NCI-H2196 treated with DMSO at 0.1 percent for 48 hours (cell line): ENCODE results near the gene GPS2.

Experiments used
- DNase-seq: peaks from one replicate; lab custom pipeline; 2025; ENCODE audit not compliant: unreplicated experiment; lab: John Stamatoyannopoulos, UW

The GPS2 gene, protein sequence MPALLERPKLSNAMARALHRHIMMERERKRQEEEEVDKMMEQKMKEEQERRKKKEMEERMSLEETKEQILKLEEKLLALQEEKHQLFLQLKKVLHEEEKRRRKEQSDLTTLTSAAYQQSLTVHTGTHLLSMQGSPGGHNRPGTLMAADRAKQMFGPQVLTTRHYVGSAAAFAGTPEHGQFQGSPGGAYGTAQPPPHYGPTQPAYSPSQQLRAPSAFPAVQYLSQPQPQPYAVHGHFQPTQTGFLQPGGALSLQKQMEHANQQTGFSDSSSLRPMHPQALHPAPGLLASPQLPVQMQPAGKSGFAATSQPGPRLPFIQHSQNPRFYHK

DNA sequence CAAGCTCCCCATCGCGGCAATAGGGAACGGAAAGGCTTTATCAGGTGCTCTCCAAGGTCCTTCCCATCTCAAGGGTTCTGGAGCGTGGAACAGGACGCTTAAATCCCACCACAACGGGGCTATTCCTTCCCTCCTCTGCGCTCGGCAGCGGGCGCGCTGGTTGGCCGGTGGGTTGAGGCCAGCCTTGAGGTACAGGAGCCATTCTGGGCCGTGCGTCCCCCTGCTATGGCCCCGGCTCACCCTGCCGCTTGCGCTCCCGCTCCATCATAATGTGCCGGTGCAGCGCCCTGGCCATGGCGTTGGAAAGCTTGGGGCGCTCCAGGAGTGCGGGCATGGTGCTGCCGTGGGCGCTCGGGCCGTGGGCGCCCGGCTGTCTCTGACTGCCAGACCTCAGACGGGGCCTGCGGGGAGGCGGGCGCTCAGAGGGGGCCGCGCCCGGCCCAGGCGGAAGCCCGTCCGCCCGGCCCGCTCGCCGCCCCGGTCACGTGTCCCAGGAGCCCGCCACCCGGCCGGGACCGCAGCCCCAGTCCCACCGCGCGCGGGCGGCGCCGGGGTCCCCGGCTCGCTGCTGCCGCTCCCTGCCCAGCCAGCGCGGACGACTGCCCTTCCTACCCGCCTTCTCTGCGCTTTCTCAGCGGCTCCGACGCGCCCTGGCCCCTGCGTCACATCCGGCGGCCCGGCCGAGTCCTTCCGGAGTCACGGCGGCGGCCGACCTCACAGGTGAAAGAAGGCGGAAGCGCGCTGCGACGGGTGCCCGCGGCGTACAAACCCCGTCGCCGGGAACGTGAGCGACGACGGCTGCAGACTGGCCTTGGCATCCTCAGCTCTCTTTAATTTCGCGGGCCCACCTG, at the start of gene GPS2:
Gene GPS2, minus strand, starts transcription at position 642 of the 851 bp plus-strand sequence. Its CDS starts 308 bp downstream, at position 334.
- DNase-seq: peak; percentile 17

DNA sequence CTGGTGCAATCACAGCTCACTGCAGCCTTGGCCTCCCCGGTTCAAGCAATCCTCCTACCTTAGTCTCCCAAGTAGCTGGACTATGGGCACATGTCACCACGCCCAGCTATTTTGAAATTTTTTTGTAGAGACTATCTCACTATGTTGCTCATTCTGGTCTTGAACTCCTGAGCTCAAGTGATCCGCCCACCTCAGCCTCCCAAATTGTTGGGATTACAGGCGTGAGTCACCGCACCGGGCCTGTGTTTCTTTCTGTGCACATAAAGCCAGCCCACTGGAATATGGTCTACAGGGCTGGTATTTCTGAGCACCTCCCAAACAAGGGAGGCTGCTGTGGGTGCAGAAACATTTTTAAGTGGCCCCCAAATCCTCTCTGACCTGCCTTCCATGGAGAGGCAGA, 48.2 kb upstream of the GPS2 start:
- no peak for DNase-seq

DNA sequence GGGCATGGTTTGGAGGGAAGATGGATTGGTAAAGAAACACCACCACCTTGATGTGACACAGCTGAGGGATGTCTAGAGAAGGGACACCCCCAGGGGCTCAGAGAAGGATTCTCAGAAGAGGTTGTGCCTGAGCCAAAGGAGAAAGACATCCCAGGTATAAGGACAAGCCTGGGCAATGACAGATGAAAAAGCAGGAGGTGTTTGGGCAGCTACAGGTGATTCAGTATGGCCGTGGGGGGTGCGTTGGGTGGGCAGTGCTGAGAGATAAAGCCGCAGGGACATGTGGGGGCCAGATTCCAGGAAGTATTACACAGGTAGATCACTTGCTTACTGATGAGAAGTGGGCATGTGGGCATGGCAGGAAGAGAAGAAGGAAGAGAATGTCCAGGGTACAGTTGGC, 46.7 kb upstream of the GPS2 start:
- DNase-seq: no peak

DNA sequence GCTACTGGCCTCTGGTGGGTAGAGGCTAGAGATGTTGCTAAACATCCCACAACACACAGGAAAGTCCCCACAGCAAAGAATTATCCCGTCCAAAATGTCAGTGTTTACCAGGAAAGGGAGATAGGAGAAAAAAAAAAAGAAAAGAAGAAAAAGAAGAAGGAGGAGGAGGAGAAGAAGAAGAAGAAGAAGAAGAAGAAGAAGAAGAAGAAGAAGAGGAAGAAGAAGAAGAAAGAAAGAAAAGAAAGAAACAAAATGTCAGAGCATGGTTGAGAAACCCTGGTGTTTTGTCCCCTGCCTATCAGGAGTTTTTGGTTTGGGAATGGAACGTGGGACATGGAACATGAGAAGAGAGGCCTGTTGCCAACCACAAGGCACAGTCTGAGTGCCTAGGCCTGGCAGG, 42.2 kb upstream of the GPS2 start:
- no peak for DNase-seq

DNA sequence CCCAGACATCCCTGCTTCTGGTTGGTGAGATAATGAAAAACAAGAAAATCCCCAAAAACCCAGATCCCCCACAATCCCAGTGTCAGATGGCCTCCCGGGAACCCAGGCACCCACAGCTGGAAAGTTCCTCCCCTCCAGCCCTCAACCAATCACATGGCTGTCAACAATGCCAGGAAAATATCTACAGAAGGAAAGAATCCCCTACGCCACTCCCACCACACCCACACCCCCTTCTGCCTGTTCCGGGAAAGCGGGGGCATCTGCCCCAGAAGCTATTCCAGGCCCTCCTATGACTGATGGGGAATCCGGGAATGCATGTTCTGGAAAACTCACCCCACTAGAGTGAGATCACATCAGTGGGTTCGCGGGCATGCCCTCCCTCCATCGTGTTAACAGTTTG, 41.6 kb upstream of the GPS2 start:
- no peak for DNase-seq

DNA sequence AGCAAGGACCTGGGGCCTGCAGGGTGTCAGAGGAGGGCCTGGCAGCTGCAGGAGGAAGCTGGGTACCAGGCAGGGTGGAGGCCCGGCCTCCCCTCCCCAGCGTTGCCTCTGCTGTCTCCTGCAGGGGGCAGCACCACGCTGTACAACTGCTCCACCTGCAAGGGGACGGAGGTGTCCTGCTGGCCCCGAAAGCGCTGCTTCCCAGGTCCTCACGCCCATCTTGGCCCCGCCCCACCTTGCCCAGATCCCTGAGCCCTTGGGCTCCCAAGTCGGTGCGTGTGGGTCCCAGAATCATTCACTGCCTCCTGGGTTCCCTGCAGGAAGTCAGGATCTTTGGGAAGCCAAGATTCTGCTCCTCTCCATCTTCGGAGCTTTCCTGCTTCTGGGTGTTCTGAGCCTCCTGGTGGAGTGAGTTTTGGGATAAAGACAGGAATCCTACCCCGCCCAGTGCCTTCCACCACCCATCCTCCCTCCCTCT, 41.0 kb upstream of the GPS2 start:
- DNase-seq: peak; percentile 48

DNA sequence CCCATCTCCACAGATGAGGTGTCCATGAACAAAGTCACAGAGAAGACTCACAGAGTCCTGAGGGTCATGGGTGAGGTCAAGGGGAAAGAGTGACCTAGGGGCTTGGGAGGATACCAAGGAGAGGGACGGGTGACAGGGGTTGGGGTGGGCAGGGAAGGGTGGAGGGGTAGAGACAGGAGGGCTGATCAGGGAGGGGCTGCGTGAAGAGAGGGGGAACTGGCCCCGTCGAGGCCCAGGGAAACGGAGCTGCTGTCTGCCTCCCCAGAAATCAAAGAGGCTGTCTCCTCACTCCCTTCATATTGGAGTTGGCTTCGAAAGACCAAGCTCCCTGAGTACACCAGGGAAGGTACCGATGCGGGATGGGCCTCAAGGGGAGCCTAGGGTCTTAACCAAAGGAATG, 40.4 kb upstream of the GPS2 start:
- DNase-seq: no peak

DNA sequence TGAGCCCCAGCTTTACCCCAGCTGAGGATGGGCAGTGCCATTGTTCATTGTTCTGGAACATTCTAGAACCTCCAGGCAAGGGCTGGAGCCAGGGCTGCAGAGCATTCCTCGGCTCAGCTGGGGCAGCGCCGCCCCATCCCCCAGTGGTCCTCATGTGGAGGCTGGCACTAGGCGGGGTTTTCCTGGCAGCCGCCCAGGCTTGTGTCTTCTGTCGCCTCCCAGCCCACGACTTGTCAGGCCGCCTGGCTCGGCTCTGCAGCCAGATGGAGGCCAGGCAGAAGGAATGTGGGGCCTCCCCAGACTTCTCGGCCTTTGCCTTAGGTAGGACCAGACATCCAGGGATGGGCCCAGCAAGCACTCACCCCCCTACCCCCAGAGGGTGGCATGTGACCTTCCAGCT, 39.9 kb upstream of the GPS2 start, which contains the start of gene TMEM95:
Gene TMEM95, plus strand, starts transcription at position 104 of the 400 bp plus-strand sequence. Its CDS starts 49 bp downstream, at position 153.
- DNase-seq: no peak

DNA sequence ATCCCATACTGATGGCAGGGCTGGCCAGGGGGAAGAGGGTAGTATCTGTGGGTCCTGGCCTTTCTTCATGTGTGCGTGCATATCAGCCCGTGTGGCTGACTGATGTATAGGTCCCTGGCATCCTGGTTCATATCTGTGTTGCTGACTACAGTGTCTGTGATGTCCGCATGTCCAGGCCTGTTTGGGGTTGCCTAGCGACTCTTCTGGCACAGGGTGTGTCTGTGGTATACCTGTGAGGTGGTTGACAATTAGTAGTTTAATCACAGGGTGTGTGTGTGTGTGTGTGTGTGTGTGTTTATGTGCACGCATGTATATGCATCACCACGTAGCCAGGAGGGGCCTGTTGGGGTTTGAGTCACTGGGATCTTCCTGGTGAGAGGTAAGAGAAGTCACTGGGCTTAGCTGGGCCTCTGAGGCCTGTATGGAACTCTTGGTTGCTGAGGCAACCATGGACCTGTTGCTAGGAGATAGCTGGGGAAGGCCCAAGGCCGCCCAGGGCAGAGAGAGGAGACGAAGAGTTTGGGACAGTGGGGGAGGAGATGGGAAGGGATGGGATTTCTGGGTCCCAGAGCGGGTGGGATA, 39.2 kb upstream of the GPS2 start:
- no peak for DNase-seq

DNA sequence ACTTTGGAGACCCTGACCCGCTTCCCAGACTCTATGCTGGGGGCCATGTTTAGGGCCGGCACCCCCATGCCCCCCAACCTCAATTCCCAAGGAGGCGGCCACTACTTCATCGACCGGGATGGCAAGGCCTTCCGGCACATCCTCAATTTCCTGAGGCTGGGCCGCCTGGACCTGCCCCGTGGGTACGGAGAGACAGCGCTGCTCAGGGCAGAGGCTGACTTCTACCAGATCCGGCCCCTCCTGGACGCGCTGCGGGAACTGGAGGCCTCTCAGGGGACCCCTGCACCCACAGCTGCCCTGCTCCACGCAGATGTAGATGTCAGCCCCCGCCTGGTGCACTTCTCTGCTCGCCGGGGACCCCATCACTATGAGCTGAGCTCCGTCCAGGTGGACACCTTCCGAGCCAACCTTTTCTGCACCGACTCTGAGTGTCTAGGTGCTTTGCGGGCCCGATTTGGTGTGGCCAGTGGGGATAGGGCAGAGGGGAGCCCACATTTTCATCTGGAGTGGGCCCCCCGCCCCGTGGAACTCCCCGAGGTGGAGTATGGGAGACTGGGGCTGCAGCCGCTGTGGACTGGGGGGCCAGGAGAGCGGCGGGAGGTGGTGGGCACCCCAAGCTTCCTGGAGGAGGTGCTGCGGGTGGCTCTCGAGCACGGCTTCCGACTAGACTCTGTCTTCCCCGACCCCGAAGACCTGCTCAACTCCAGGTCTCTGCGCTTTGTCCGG, 37.9 kb upstream of the GPS2 start:
- no peak for DNase-seq

DNA sequence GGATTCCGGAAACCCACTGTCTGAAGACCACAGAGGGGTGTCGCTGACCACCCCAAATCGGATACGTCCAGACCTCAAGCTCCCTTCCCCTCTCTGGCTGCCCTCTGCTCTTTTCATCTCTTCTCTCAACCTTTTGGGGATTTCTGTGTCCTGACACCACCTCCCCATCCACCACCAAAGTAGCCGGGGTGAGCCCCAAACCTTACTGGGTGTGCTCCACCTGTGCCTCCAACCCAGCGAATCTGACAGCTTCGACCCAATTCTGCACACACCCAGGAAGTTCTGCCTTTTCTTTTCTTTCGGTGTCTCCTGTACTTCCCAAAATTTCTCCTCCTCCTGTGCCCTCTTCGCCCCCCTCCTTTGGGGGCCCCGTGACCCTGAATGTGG, 37.3 kb upstream of the GPS2 start:
- DNase-seq: no peak

DNA sequence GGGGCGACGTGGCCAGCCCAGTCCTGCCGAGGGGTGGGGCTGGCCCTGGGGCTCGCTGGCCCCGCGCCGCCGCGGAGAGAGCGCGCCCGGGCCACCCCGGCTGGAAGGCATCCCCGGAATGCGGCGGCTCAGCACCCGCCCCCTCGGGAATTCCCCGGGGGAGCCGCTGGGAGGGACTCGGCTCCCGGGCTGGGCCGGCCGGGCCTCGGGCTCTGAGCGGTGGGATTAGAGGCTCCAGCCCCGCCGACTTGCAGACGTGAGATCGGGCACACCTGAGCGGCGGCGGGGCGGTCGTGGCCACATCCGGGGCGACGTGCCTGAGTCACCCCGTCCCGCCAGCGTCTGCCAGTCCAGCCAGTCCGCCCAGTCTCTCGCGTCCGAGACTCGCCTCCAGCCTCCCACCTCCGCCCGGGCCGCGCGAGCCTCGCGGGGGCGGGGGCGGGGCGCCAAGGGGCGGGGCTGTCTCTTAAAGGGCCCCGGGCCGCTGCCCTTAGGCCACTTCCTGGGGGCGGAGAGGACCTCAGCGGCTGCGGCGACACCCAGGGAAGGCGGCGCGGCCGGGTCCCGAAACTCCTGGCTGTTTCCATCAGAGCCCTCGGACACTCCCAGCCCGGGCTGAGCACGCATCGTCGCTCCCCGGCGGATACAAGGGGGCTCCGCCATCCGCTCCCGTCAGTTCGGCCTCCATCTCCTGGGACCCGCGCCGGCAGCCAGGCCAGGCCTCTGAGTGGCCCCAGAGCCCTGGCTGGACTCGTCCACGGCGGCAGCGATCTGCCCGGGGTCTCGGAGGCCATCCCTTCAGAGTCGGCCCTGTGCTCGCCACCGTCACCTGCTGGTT, 36.7 kb upstream of the GPS2 start, which contains the start of gene KCTD11:
Gene KCTD11, plus strand, starts transcription at position 498 of the 838 bp plus-strand sequence.
- DNase-seq: peak; percentile 14

DNA sequence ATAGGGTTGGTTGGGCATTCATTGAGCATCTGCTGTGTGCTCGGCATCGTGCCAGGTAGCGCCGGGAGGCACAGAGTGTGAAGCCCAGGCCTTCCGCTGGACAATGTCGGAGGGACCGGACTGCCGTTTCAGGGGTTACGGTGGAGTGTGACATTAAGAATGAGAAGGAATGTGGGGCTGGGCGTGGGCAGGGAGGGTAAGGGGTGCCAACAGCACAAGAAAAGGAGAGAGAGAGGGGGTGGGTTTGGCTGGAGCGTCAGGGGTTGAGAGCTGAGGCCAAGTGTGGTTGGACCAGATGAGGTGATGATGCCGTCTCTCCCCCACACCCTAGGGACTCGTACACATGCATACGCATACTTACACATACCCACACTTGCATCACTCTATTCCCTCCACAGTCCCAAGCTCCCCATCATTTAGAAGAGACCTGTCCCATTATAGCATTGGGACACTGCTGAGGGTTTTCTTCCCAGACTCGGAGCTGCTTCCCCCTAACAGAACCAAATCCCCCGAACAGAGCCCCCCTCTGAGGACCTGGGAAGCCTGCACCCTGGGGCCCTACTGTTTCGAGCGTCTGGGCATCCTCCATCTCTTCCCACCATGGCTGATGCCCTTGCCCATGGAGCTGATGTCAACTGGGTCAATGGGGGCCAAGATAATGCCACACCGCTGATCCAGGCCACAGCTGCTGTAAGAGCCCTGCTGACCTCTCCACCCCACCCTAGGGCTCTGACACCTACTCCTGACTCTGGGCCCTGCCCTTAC, 33.5 kb upstream of the GPS2 start:
- no peak for DNase-seq

DNA sequence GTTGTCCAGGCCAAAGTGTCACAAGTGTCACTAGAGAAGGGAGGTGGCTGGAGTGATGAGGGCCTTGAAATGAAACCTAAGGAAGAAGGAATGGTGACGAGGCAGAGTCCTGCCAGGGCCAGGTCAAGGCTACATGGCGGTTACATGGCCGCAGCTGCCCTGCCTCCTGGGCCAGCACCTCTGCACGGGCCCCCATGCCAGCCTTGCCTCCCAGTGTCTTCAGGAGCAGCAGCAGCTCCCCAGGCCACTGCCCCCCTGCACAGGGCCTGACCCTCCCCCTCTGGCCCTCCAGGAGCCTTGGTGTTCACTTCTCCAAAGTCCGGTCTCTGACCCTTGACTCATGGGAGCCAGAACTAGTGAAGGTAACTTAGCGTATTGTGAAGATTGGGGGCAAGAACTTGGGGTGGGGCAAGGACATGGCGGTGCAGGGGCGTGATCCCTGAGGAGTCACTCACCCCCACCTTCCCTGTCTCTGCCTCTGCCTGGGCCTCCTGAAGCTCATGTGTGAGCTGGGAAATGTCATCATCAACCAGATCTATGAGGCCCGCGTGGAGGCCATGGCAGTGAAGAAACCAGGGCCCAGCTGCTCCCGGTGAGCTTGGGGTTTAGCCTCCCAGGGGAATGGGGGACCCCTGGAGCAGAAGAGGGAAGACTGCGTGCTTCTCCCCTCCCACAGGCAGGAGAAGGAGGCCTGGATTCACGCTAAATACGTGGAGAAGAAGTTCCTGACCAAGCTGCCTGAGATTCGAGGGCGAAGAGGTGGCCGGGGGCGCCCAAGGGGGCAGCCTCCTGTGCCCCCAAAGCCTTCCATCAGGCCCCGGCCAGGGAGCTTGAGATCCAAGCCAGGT, 32.7 kb upstream of the GPS2 start:
- no peak for DNase-seq

DNA sequence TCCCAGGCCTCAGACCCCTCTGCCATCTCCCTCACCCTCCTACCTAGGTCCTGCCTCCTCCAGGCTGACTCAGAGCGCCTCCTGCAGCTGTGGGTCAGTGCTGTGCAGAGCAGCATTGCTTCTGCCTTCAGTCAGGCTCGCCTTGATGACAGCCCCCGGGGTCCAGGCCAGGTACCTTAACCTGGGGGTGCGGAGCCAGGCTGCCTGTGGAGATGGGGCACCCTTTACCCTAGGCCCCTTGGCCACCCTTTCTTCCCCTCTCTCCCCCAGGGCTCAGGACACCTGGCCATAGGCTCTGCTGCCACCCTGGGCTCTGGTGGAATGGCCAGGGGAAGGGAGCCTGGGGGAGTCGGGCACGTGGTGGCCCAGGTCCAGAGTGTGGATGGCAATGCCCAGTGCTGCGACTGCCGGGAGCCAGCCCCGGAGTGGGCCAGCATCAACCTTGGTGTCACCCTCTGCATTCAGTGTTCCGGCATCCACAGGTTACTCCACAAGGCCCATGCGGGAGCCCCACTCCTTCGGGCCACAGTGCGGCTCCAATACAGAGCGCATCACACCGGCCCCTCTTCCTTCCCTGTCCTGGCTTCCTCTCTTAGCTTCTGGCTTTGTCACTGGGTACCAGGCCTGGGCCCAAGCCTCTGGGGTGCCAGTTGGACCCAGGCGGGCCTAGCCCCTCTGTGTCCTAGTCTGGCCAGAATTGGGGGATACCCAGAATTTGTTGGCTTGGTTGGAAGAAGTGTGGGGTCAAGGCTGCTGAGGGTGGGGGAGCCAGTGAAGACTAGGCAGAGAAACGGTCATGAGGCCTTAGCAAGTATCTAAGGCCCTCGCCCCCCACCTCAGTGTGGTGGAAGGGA, 31.8 kb upstream of the GPS2 start:
- DNase-seq: no peak

DNA sequence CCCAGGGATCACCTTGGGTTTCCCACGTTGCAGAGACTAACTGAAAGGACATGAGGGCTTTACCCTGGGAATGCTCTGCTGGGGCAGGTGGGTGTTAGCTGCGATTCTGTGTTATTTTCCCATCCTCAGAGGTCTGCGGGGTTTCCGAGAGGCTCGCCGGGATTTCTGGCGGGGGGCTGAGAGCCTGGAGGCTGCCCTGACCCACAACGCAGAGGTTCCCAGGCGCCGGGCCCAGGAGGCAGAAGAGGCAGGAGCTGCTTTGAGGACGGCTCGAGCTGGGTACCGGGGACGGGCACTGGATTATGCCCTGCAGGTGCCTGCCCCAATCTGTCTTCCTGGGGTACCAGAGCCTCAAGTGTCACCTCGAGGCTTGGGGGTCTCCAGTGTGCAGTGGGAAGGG, 28.1 kb upstream of the GPS2 start:
- DNase-seq: no peak

DNA sequence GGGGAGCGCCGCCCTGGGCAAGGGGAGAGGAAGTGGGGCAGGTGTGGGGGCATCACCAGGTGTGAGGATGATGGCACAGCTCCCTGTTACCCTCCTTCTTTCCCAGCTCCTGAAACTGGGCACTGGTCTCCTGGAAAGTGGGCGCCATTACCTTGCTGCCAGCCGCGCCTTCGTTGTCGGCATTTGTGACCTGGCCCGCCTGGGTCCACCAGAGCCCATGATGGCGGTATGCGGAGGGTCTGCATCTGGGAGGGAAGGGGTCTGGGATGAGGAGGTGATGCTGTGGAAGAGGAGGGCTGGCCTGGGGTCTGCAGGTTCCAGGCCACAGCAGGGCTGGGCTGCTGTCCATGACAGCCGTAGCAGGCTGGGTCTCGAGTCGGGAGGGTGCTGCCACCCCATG, 26.7 kb upstream of the GPS2 start:
- no peak for DNase-seq

DNA sequence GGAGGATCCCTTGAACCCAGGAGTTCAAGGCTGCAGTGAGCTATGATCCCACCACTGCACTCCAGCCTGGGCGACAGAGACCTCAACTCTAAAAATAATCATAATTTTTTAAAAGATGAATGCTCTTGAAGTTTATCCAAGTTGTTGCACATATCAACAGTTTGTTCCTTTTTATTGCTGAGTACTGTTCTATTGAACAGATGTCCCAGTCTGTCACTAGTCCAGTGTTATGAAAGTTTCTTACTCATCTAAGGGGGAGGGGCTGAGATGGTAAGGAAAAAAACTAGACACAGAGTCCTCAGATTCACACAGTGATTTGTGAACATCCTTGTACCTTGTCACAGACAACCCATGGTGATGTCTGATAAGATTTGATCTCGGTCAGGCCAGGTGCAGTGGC, 25.0 kb upstream of the GPS2 start:
- no peak for DNase-seq
